GM21529 (cell line): Measurements from ENCODE around the gene ANKS1B.
A peak's percentile ranks its signal among the peaks of the same experiment; 100 is the strongest.

ENCODE experiments used
- ATAC-seq: cut with Tn5 transposase; IDR thresholded peaks from one replicate; pipeline ENCODE4 v1.9.1; 2021; ENCODE audit not compliant: unreplicated experiment

Gene ANKS1B

GRCh38 chr12:99140017-99140720, 844.6 kb downstream of the ANKS1B start:
- no peak for ATAC-seq

DNA sequence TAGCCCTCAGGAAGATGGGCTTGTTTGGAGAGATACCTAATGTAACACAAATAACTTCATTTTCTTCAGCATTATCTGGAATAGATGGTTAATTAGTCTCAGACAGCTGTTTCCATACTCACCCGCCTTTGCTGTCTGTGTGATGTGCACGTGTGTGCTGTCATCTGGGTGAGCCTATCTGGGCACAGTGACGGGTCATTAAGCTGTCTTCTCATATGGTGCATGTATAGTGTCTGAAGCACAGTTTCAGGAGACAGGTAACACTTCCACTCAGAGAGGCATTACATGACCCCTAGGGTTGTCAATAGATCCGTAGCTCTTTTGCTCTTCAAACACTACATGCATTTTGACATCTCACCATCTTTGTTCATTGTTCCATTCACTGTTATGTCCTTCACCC, 846.3 kb downstream of the ANKS1B start:
- no peak for ATAC-seq

- ATAC-seq, result peak; percentile 54
These were observed 847.4 kb downstream of the ANKS1B start for GRCh38 chr12:99137124-99137855.

DNA sequence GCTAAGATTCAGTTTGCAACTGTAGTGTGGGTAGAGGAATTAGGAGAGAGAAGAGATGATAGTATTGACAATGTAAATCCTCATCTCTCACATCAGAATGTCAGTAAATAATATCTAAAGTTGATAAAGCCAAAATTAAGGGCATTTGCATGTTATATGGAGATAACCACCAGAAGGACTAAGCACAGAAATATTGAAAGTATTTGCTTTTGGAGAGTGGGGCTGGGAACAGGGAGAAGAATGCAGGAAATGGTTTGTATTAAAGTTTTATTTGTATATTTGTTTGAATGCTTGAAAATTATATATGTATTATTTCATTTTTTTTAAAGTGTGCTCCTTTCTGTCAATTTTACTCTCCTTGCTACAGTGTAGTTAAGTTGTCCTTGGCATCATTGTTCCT, 848.2 kb downstream of the ANKS1B start:
- ATAC-seq, result no peak

DNA sequence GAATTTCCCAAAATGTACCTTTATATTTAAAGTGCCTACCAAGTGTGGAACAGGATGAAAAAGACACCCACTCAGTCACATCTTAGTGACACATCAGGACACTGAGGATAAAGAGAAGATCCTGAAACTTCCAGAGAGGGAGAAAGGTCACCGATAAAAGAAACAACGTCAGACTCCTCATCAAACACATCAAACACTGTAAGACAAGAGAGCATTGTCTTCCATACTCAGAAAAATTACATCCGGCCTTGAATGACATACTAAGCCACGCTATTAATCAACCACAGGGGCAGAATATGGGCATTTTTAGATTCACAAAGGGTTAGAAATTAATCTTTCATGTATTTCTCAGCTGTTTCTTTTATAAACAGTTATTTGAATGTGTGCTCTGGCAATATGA, 849.4 kb downstream of the ANKS1B start:
- ATAC-seq, result no peak

DNA sequence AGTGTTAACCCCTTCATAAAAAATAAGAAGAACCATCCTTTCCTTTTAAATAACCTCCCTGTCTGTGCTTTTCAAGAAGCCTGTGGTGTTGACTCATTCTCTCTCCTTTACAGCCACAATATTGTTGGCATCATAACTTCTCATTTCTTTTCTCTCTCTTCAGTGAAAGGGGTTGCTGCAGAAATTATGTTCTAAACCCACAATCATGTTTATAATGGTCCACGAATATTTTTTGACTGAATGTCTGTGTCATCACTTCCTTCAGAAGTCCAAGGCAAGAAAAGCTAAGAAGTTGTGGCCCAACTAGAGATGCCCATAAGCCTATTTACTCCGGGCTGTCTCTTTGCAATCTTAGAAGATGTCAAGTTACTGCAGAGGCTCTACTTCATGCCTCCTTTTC, 851.3 kb downstream of the ANKS1B start:
- ATAC-seq, result no peak

DNA sequence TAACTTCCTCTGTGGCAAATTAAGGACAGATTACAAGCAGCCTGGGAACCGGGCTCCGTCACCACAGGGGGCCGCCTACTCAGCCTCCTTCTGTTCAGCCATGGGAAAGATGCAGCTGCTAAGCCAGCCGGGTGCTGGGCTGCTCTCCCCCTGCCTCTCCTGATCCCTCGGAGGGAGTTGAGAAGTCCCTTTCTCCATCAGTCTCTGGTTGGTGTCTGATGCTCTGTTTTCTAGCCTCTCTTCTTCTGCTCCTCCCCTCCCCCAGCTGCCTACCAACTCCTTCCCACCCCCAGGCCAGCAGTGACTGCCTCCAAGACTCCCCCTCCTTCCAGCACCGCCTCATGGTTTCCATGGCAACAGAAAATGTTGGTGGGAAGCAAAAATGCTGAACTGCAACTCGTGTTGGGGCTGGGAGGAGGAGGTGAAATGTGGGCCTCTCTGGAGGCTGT, 853.0 kb downstream of the ANKS1B start:
- peak; percentile 36 for ATAC-seq

- peak; percentile 94 for ATAC-seq
These were observed 853.8 kb downstream of the ANKS1B start for GRCh38 chr12:99130808-99131553.

GRCh38 chr12:99128246-99128802, 856.4 kb downstream of the ANKS1B start:
- no peak for ATAC-seq

GRCh38 chr12:99122959-99123358, 861.8 kb downstream of the ANKS1B start:
- no peak for ATAC-seq

DNA sequence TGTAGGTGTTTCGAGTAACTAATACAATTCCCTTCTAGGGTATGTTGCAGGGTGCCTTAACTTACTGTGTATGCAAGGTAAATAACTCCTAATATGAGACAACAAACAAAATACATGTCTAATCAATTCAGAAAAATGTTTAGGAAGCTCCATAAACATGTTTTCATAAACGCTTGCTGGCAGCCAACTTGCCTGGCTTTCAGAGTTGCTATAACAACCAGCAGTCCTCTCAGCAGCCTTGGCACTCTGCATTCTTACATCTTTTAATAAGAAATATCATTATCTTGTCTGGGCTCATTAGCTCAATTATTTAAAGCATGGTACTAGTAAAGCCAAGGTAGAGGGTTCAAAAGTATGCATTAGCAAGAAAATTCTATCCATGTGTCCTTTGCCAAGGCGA, 862.2 kb downstream of the ANKS1B start:
- ATAC-seq, result no peak

DNA sequence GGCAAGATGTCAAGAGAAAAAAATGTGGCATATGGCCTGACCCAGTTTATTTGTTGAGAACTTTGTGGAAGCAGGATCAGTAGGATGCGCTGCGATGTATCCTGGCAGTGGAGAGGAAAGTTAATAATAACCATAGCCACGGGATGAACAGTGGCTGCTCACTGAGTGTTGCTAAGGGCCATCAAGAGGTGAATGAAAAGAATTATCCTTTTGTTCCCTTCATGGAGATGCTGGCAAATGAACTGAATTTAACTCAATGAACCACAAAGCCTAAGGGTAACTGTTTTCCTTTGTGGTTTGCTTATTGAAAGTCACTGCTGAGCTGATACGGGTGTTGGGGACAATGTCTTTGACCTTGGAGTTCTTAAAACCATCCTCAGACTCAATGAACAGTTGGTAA, 863.2 kb downstream of the ANKS1B start:
- no peak for ATAC-seq

DNA sequence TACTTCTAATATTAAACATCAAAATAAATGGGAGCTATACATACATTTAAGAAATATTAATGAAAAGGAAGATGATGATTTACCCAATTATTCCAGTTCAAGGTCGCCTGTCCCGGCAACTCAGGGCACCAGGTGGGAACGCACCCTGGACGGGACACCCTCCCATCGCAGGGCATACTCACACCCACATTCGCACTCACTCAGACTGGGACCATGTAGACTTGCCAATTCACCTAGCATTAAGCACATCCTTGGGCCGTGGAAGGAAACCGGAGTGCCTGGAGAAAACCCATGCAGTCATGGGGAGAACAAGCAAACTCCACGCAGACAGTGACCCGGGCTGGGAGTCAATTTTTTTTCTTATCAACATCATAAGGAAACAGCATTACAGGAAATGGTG, 864.8 kb downstream of the ANKS1B start:
- no peak for ATAC-seq

- no peak for ATAC-seq
These were observed 865.3 kb downstream of the ANKS1B start for GRCh38 chr12:99119449-99119848.

DNA sequence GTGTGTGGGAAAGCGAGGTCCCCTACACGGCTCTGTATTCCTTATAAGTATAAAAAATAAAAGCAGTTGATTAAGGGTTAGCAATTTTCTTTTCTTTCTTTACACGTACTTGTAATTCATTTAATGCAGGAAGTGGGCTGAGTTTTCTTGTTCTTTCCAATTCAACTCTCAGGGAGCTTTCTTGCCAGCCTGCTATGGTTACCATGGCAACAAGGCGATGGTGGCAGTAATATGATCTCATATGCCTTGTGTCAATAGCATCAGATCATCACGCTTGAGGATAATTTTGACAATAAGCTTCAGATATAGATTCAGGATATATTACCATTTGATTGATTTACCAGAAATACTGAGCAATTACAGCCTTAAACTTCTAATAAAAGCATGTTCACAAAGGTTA, 873.1 kb downstream of the ANKS1B start:
- no peak for ATAC-seq

DNA sequence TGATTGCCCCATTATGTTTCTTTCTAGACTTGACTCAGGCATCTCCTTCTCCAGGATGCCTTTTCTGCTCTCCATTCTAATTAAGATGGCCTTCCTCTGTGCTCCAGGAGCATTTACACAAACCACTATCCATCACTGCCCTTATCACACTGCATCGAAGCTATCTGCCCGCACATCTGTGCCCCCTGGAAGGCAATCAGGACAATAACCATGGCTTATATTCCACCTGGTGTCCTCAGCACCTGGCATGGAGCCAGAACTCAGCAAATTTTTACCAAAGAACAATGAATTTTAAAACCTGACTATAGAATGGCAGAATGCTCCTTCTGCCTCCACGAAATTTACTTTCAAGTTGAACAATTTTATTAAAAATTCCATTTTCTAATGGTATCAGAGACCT, 873.9 kb downstream of the ANKS1B start:
- ATAC-seq, result no peak

DNA sequence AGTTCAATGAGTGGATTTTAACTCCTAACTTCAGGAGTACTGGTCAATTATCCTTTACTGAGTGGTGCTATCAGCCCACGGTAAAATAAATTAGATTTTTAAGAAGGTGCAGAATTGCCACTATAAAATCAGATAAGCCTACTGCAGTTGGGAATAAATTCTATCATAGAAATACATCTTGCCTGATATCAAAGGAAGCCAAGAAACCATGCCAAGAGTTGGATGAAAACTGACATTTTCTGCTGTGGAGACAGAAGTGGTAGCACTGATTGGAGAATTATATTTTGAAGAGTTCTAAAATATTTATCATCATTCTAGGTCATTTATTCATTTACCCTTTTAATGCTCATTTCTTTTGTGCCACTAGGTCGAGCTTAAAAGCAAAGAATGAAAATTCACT, 874.5 kb downstream of the ANKS1B start:
- ATAC-seq, result no peak

GRCh38 chr12:99108924-99109323, 875.8 kb downstream of the ANKS1B start:
- no peak for ATAC-seq

GRCh38 chr12:99099786-99100185, 885.0 kb downstream of the ANKS1B start:
- no peak for ATAC-seq

GRCh38 chr12:99097171-99097570, 887.6 kb downstream of the ANKS1B start:
- ATAC-seq, result no peak

GRCh38 chr12:99093166-99093565, 891.6 kb downstream of the ANKS1B start:
- ATAC-seq, result no peak
